ENCODE measurements around the gene GLYATL1. TPM values are rescaled to one million over a fixed set of nuclear protein-coding genes. Genes with fewer than 3 reads are reported as not detected.
A peak's percentile ranks its signal among the peaks of the same experiment; 100 is the strongest.

GLYATL1 gene
- total and polyA plus RNA-seq, 2 of the 13 experiments (the other 11 are each of a cell fraction or from before 2014, with no cell fraction given) = 0.17 TPM; not detected in 1

DNA sequence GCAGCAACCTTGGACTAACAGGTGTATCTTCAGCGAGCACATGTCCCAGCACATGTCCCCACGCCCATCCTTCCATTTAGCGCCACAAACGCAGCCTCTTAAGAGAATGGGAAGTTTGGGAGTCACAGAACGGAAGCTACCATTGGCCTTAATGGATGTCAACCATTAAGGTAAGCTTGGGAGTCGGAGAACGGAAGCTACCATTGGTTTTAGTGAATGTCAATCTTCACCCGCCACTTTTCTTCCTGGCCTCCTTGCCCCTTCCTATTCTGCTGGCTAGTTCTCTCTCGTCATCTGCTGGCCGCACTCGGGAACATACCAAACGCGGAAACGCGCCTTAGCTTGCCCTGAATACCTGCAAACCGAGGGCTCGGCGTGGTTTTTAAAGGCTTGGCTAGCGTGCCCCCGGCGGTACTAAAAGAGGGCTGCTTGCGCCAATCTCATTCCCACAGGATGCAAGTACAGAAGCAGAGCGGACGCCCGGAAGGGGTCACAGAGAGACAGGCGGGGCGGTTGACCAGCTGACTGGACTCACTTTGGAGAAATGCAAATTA is 24.3 kb downstream of the GLYATL1 start:
- no TSS peak for BruUV-seq (replicated peaks)
- no peaks in the 10 kb centered on the region for H3K27me3 ChIP-seq (ENCODE audit: control insufficient read depth in 1 of 2, insufficient read depth in 2 of 2, low read length in 2 of 2)

DNA sequence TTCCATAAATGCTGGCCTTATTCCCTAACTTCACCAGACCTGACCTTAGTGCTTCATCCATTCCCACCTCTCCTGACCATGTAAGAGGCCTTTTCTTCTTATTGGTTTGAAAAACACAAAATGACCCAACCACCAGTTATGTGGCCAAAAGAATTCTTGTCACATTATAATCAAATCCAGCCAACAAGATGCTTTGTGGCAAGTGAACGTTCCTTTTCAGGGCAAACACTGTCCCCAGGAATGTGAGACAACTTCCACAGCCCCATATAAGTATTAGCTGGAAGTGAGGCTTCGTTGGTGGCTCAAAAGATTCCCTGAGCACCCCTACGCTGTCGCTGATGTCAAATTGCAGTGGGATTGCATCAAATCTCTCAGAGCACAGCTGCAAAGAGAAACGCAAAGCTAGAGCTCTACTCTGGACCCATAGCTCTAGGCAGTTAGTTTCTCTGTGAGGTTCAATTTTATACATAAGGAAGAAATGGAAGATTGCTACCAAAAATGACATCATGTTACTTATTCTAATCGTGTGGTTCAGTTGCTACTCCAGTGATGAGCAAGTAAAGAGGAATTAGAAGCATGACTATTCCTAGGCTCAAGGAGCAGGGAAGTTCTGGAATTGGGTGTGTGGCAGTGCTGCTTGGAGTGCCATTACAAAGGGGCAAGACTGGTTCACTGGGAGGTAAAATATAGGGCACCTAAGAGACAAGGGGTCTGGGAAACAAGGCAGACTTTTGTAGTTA is 26.1 kb downstream of the GLYATL1 start:
- intact Hi-C loops (cut with micrococcal nuclease; ENCODE audit: unreplicated experiment) = no loop called here
- Histone ChIP-seq H3K4me3 (replicated peaks in 1 of 3; ENCODE audit: insufficient read depth in 1 of 3, low read depth in 2 of 3, low read length in 3 of 3) (no peak overlapping the region), H3K36me3 (replicated peaks in 1 of 2; ENCODE audit: control insufficient read depth in 1 of 2, insufficient read depth in 2 of 2, low read length in 2 of 2) (no peaks in the 10 kb centered on the region), H3K9me3 (ENCODE audit: low read length) (no peaks in the 10 kb centered on the region), H3K4me2 (ENCODE audit: low read depth, low read length) (no peak overlapping the region), H3K4me1 (ENCODE audit: insufficient read depth, low read length) (no peaks in the 10 kb centered on the region), H4K20me1 (ENCODE audit: insufficient read depth, low read length) (no peaks in the 10 kb centered on the region), H3K27me3 (ENCODE audit: control insufficient read depth in 1 of 2, insufficient read depth in 2 of 2, low read length in 2 of 2) (no peaks in the 10 kb centered on the region), H3K27ac (ENCODE audit: extremely low read length, insufficient read depth, low read length) (no peak overlapping the region), H3K9ac (ENCODE audit: insufficient read depth, low read depth, low read length) (no peak overlapping the region), H3K79me2 (ENCODE audit: insufficient read depth, low read length) (no peaks in the 10 kb centered on the region), H2AFZ (ENCODE audit: low read length) (no peak overlapping the region)
- no peak for DNase-seq (ENCODE audit: low spot score)
- ATAC-seq = no peak
- in situ Hi-C loops (cut with HindIII; ENCODE audit: extremely low pct_ligation_motif_present, low pct_unique_long_range_greater_than_20kb) = no loop called here
- ChIA-PET CTCF (ENCODE audit: low intra/inter-chr PET ratio, low total read pairs) (no interaction called here), POLR2A (no interaction called here)
- WGBS (ENCODE audit: low lambda C conversion rate) = 1% methylated on average over 6 of the region's 6 CpGs
- FAIRE-seq = no peak
- TF ChIP-seq AHR (CRISPR knock-in tag; IDR thresholded peaks at IDR 0.05) (no peak), ZNF33B (CRISPR knock-in tag; IDR thresholded peaks at IDR 0.05) (no peak), MED13 (CRISPR knock-in tag; IDR thresholded peaks at IDR 0.05) (no peak), SSRP1 (CRISPR knock-in tag; IDR thresholded peaks at IDR 0.05) (no peak)
- no TSS peak for BruUV-seq (replicated peaks)

More for the DNA sequence above, 24.3 kb downstream of the GLYATL1 start:
- POLR2A ChIA-PET = no interaction called here
- H3K9me3 ChIP-seq (ENCODE audit: low read length) = no peaks in the 10 kb centered on the region
- CTCF ChIA-PET (ENCODE audit: low intra/inter-chr PET ratio, low total read pairs) = no interaction called here
- no peak for ATAC-seq
- in situ Hi-C loops (cut with HindIII; ENCODE audit: extremely low pct_ligation_motif_present, low pct_unique_long_range_greater_than_20kb) (no loop called here), intact Hi-C loops (cut with micrococcal nuclease; ENCODE audit: unreplicated experiment) (no loop called here)
- no peaks in the 10 kb centered on the region for H3K4me1 ChIP-seq (ENCODE audit: insufficient read depth, low read length)
- no peak overlapping the region for H3K27ac ChIP-seq (ENCODE audit: extremely low read length, insufficient read depth, low read length)
- no peak overlapping the region for H3K9ac ChIP-seq (ENCODE audit: insufficient read depth, low read depth, low read length)
- no peak overlapping the region for H3K4me3 ChIP-seq (replicated peaks in 1 of 3; ENCODE audit: insufficient read depth in 1 of 3, low read depth in 2 of 3, low read length in 3 of 3)
- H3K36me3 ChIP-seq (replicated peaks in 1 of 2; ENCODE audit: control insufficient read depth in 1 of 2, insufficient read depth in 2 of 2, low read length in 2 of 2) = no peaks in the 10 kb centered on the region
- FAIRE-seq = no peak
- no peaks in the 10 kb centered on the region for H3K79me2 ChIP-seq (ENCODE audit: insufficient read depth, low read length)
- 74% methylated on average over 27 of the region's 27 CpGs for WGBS (ENCODE audit: low lambda C conversion rate)
- H2AFZ ChIP-seq (ENCODE audit: low read length) = no peak overlapping the region
- TF ChIP-seq ZNF24 (IDR thresholded peaks at IDR 0.05) (no peak), MNT (IDR thresholded peaks at IDR 0.05) (peak; percentile 61)
- DNase-seq (ENCODE audit: low spot score) = no peak
- H3K4me2 ChIP-seq (ENCODE audit: low read depth, low read length) = no peak overlapping the region
- no peaks in the 10 kb centered on the region for H4K20me1 ChIP-seq (ENCODE audit: insufficient read depth, low read length)
